NT2/D1 (cell line): ENCODE results near the gene RYR3.

Source experiments
- DNase-seq: peaks from one replicate; pipeline ENCODE4 v3.0.0-alpha.2; 2011; ENCODE audit warnings: low read depth, low spot score
- H3K27me3 ChIP-seq: 2 replicates; pipeline ENCODE4 v1.6.0; 2011; ENCODE audit warnings: mild to moderate bottlenecking; ENCODE audit not compliant: insufficient read length, insufficient read depth
- H3K36me3 ChIP-seq: 2 replicates; pipeline ENCODE4 v1.6.1; 2011; ENCODE audit warnings: mild to moderate bottlenecking, low read length, mixed read lengths; ENCODE audit not compliant: insufficient read depth, insufficient read length
- H3K4me1 ChIP-seq: 2 replicates; pipeline ENCODE4 v1.5.1; 2011; ENCODE audit not compliant: insufficient read depth, insufficient read length
- H3K4me3 ChIP-seq: 2 replicates; pipeline ENCODE4 v1.5.1; 2011; ENCODE audit warnings: low read depth; ENCODE audit not compliant: insufficient read length
- H3K9ac ChIP-seq: 2 replicates; pipeline ENCODE4 v1.6.0; 2011; ENCODE audit warnings: low read depth; ENCODE audit not compliant: insufficient read length
- H3K9me3 ChIP-seq: 2 replicates; pipeline ENCODE4 v1.5.1; 2011; ENCODE audit warnings: mild to moderate bottlenecking, low read length; ENCODE audit not compliant: insufficient read depth
- SUZ12 ChIP-seq: IDR thresholded peaks from 2 replicates; pipeline ENCODE4 v1.6.1; 2011; ENCODE audit not compliant: insufficient read length, insufficient read depth; ENCODE audit errors: extremely low read depth
- YY1 ChIP-seq: IDR thresholded peaks from 2 replicates; pipeline ENCODE4 v1.6.1; 2011; ENCODE audit not compliant: insufficient read length, insufficient read depth
- ZNF274 ChIP-seq: IDR thresholded peaks from 2 replicates; pipeline ENCODE4 v1.6.1; 2011; ENCODE audit warnings: mild to moderate bottlenecking, low read depth, low read length

The RYR3 gene

GRCh38 chr15:33794453-33794852, 483.7 kb downstream of the RYR3 start:
- TF ChIP-seq SUZ12 (no peak), ZNF274 (no peak)
- H3K4me3 ChIP-seq, result no peak overlapping the region
- H3K27me3 ChIP-seq, result no peaks in the 10 kb centered on the region
- no peak for DNase-seq
- no peak overlapping the region for H3K9ac ChIP-seq
- no peaks in the 10 kb centered on the region for H3K4me1 ChIP-seq
- no peaks in the 10 kb centered on the region for H3K36me3 ChIP-seq
- no peaks in the 10 kb centered on the region for H3K9me3 ChIP-seq

- no peaks in the 10 kb centered on the region for H3K4me1 ChIP-seq
- H3K9ac ChIP-seq, result no peak overlapping the region
- DNase-seq, result no peak
- H3K27me3 ChIP-seq, result no peaks in the 10 kb centered on the region
- TF ChIP-seq SUZ12, result no peak
- TF ChIP-seq ZNF274, result no peak
- TF ChIP-seq YY1, result no peak
- H3K4me3 ChIP-seq, result no peak overlapping the region
- H3K36me3 ChIP-seq, result no peaks in the 10 kb centered on the region
- no peaks in the 10 kb centered on the region for H3K9me3 ChIP-seq
Measured at GRCh38 chr15:33795070-33795469, 484.3 kb downstream of the RYR3 start.

DNA sequence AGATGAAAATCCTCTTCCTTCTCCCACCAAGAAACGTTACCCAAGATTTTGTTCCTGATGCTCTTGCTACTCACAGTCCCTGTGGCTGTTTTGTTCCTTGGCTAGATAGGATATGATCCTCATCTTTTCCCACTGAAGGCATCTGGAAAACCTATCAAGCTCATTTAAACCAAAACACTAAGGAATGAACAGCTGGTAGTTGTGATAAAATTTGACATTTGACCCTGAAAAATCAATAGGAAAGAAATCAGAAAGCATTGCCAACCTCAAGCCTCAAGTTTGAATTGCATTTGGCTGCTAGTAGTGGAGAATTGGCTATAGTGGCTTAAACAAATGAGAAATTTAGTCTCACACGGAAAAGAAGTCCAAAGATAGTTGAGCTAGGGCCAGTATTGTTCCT, 486.9 kb downstream of the RYR3 start:
- no peak overlapping the region for H3K4me3 ChIP-seq
- TF ChIP-seq ZNF274 (no peak), SUZ12 (no peak), YY1 (no peak)
- no peaks in the 10 kb centered on the region for H3K27me3 ChIP-seq
- H3K9me3 ChIP-seq, result no peaks in the 10 kb centered on the region
- no peak for DNase-seq
- no peaks in the 10 kb centered on the region for H3K4me1 ChIP-seq
- no peak overlapping the region for H3K9ac ChIP-seq
- H3K36me3 ChIP-seq, result no peaks in the 10 kb centered on the region

DNA sequence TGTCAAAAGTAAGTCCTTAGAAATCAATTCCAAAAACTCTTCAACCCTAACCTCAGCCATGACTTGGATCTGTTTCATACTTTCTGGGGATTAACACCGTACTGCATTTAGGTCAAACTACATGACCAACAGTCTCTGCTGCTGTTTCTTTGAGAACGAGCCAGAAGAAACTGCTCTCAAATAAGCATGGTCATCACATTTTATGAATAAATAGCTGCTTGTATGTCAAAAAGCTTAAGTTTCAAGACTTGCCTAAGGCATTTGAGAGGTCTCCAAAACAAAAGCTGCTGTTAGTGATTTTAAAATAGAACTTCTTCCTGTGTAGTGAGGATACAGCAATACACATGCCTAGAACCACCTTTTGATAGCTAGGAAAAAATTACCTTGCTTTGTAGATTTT, 491.2 kb downstream of the RYR3 start:
- TF ChIP-seq SUZ12 (no peak), ZNF274 (no peak), YY1 (no peak)
- Histone ChIP-seq H3K4me1 (no peaks in the 10 kb centered on the region), H3K4me3 (no peak overlapping the region), H3K36me3 (no peaks in the 10 kb centered on the region), H3K9me3 (no peaks in the 10 kb centered on the region), H3K27me3 (no peaks in the 10 kb centered on the region), H3K9ac (no peak overlapping the region)
- no peak for DNase-seq

DNA sequence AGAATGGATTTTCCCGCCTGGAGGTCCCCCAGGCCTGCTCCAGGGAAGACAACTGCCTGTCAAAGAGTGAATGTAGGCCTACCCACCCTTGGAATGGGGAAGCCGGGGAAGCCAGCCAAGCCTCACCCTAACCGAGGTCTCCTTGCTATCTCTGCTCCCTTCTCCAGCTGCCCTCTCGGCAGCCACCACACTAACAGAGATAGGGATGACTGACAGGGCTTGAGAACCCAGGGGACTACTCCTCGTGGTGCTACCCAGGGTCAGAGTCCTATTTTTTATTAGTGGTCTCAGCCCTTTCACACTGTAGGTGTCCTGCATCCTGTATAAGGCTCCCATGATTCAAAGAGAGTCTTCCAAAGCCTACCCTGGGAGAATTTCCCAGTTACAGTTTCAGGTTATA, 496.9 kb downstream of the RYR3 start:
- Histone ChIP-seq H3K9ac (no peak overlapping the region), H3K9me3 (no peaks in the 10 kb centered on the region)

GRCh38 chr15:33808720-33809457, 498.1 kb downstream of the RYR3 start:
- TF ChIP-seq YY1, result no peak
- H3K4me3 ChIP-seq, result no peak overlapping the region
- no peak for DNase-seq
- H3K9me3 ChIP-seq, result no peaks in the 10 kb centered on the region
- no peaks in the 10 kb centered on the region for H3K4me1 ChIP-seq
- H3K36me3 ChIP-seq, result no peaks in the 10 kb centered on the region
- H3K9ac ChIP-seq, result no peak overlapping the region
- no peaks in the 10 kb centered on the region for H3K27me3 ChIP-seq

More for the DNA sequence above, 496.9 kb downstream of the RYR3 start:
- TF ChIP-seq ZNF274 (no peak), SUZ12 (no peak)
- DNase-seq, result no peak
- no peaks in the 10 kb centered on the region for H3K27me3 ChIP-seq
- no peaks in the 10 kb centered on the region for H3K4me1 ChIP-seq
- H3K4me3 ChIP-seq, result no peak overlapping the region
- H3K36me3 ChIP-seq, result no peaks in the 10 kb centered on the region

GRCh38 chr15:33810073-33810595, 499.4 kb downstream of the RYR3 start:
- TF ChIP-seq YY1 (no peak), SUZ12 (no peak), ZNF274 (no peak)
- H3K9ac ChIP-seq, result no peak overlapping the region
- no peak overlapping the region for H3K4me3 ChIP-seq

GRCh38 chr15:33810806-33811205, 500.0 kb downstream of the RYR3 start:
- DNase-seq, result no peak
- H3K9me3 ChIP-seq, result no peaks in the 10 kb centered on the region
- H3K4me1 ChIP-seq, result no peaks in the 10 kb centered on the region
- H3K27me3 ChIP-seq, result no peaks in the 10 kb centered on the region
- no peak overlapping the region for H3K9ac ChIP-seq
- no peak for TF ChIP-seq SUZ12
- TF ChIP-seq YY1, result no peak
- no peak overlapping the region for H3K4me3 ChIP-seq
- no peaks in the 10 kb centered on the region for H3K36me3 ChIP-seq

More at GRCh38 chr15:33810073-33810595, 499.4 kb downstream of the RYR3 start:
- Histone ChIP-seq H3K9me3 (no peaks in the 10 kb centered on the region), H3K27me3 (no peaks in the 10 kb centered on the region), H3K4me1 (no peaks in the 10 kb centered on the region), H3K36me3 (no peaks in the 10 kb centered on the region)
- DNase-seq, result no peak
